Measurements from ENCODE around the gene NKAIN2.

The NKAIN2 gene

DNA sequence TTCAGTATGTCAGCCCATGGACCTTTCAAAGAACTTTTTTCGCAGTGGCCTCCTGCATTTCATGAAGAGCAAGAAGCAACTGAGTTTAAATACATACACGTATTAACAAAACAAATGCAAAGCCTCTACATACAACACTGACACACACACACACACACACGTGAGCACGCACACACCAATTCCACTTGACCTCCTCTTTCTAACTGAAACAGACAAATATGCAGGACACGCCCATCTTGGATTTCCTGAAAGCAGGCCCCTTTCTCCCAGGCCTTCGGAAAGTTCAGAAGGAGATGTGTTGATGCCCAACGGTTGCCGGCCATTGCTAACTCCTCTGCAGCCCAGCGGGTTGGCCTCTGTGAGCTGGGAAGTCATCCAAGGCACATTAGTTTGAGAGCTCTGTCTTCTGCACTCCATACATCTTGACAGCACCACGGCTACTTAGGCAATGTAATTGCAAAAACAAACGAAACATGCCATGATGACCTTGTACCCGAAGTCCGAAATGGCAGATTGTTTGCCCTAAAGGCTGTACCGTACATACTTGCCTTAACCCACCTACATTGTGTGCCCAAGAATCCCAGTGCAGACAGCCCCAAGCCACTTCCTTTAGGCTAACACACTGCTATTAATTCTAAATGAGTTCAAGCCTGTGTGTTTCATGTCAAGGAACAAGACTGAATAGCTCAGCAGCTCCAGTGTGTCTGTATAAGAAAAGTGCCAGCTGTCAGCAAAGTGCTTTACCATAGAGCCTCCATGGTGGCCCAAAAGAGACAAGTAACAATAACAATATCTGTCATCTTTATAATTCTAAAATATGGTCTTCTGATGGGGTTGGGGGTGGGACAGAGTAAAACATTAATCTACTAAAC lies 1019.8 kb downstream of the NKAIN2 start:
- no peaks in the 10 kb centered on the region for H3K4me1 ChIP-seq (ENCODE audit: insufficient read depth, low read length)
- no peak overlapping the region for H2AFZ ChIP-seq (ENCODE audit: low read depth, low read length)
- H3K36me3 ChIP-seq (ENCODE audit: insufficient read depth, low read length) = no peaks in the 10 kb centered on the region
- no peaks in the 10 kb centered on the region for H3K9me3 ChIP-seq (ENCODE audit: low read length)
- H3K27me3 ChIP-seq (ENCODE audit: insufficient read depth, low read length) = no peaks in the 10 kb centered on the region
- no peak overlapping the region for H3K4me3 ChIP-seq (ENCODE audit: low read length)

DNA sequence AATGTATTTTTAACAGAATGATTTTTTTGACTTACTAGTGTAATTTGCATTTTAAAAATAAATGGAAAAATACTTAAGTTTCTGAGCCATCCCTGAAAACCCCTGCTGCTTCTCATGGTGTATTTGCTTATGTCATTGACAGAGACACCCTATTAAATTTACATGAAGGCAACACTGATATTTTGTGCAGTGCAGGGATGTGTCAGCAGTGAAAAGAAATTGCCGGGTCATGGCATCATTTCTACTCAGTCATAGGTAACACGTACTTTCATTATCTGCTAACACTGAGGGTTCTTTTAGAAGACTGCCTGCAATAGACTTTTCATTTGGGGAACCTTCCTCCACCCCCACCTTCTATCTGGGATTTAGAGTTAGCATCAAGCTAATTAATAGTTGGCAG lies 1021.9 kb downstream of the NKAIN2 start:
- no peaks in the 10 kb centered on the region for H3K36me3 ChIP-seq (ENCODE audit: insufficient read depth, low read length)
- H3K4me1 ChIP-seq (ENCODE audit: insufficient read depth, low read length) = no peaks in the 10 kb centered on the region
- no peak overlapping the region for H3K4me3 ChIP-seq (ENCODE audit: low read length)
- no peak overlapping the region for H2AFZ ChIP-seq (ENCODE audit: low read depth, low read length)
- H3K9me3 ChIP-seq (ENCODE audit: low read length) = no peaks in the 10 kb centered on the region
- H3K27me3 ChIP-seq (ENCODE audit: insufficient read depth, low read length) = no peaks in the 10 kb centered on the region

DNA sequence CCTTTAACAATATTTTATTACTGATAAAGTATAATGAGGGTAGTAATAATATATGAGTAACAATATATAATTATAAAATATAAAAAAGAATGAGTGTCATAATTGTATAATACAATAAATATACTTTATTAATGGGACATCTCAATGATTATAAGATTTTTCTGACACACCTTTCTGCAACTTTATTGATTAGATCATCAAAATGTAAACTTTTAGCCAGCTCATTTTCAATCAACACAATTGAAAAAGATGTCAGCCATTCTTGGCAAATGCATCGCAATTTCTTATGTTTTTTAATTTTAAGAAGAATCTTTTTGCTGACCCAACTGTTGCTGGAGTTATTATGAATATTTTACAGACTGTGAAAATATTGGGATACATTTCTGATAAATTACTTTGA lies 1026.2 kb downstream of the NKAIN2 start:
- Histone ChIP-seq H2AFZ (ENCODE audit: low read depth, low read length) (no peak overlapping the region), H3K27me3 (ENCODE audit: insufficient read depth, low read length) (no peaks in the 10 kb centered on the region), H3K4me1 (ENCODE audit: insufficient read depth, low read length) (peaks cover 2% of the 10 kb centered on the region), H3K4me3 (ENCODE audit: low read length) (no peak overlapping the region), H3K9me3 (ENCODE audit: low read length) (no peaks in the 10 kb centered on the region), H3K36me3 (ENCODE audit: insufficient read depth, low read length) (no peaks in the 10 kb centered on the region)

DNA sequence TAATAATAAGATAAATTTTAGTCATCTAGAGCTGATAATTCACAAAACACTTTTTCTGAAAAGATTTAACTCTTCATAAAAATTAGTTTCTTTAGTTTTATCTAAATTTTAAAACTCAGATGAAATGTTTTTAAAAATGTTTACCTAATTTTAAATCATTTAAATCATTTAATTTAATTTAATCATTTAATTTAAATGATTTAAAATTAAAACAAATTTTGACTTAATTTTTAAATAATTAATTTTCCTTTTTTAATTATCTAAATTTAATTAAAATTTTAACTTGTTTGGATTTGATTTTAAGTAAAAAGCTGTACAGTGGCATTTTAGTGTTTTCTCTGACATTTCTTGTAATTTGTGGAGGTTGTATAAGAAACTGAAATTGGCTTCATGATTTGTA lies 1026.8 kb downstream of the NKAIN2 start:
- H3K4me1 ChIP-seq (ENCODE audit: insufficient read depth, low read length) = peaks cover 2% of the 10 kb centered on the region
- no peak overlapping the region for H2AFZ ChIP-seq (ENCODE audit: low read depth, low read length)
- no peaks in the 10 kb centered on the region for H3K36me3 ChIP-seq (ENCODE audit: insufficient read depth, low read length)
- no peaks in the 10 kb centered on the region for H3K27me3 ChIP-seq (ENCODE audit: insufficient read depth, low read length)
- H3K9me3 ChIP-seq (ENCODE audit: low read length) = no peaks in the 10 kb centered on the region
- H3K4me3 ChIP-seq (ENCODE audit: low read length) = no peak overlapping the region

DNA sequence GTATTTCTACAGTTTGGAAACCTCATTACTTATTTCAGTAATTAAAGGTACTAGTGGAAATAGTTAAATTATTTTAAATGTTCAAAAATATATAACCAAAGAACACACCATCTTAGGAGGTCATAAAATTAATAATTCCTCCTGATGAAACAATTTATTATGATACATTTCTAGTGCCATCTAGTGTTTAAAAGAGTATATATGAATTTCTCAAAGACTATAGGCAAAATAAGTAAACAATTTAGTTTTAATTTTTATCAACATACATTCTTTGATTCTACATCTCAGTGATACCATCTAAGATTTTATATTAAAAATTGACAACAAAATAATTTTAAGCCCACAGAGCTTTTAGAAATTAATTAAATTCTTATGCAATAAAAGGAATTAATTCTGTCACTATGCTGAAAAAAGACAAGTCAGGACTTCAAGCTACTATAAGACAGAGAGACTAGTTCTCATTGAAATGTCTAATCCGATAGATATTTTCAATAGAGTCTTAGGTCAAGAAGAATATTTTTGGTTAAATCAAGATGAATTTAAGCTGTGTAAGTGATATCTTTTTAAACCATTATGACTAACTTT lies 1050.8 kb downstream of the NKAIN2 start:
- Histone ChIP-seq H3K36me3 (ENCODE audit: insufficient read depth, low read length) (no peaks in the 10 kb centered on the region), H3K4me1 (ENCODE audit: insufficient read depth, low read length) (no peaks in the 10 kb centered on the region), H3K4me3 (ENCODE audit: low read length) (no peak overlapping the region), H2AFZ (ENCODE audit: low read depth, low read length) (no peak overlapping the region), H3K9me3 (ENCODE audit: low read length) (no peaks in the 10 kb centered on the region), H3K27me3 (ENCODE audit: insufficient read depth, low read length) (no peaks in the 10 kb centered on the region)

DNA sequence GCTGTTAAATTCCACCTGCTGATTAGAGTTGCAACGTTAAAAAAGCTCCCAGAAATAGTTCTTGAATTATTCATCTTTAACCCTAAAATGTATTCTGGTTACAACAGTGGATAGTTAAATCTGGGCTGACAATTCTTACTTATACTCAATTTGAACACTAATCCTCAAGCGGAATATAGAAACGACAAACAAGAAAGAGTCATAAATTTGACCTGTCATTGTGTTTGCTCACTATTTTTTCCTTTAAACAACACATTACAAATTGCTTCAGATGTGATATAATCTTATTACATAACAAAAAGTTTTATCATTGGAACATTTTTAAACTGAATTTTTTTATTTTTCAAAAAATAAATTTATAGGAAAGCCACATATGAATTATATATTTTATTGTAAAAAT lies 1054.1 kb downstream of the NKAIN2 start:
- Histone ChIP-seq H3K9me3 (ENCODE audit: low read length) (no peaks in the 10 kb centered on the region), H3K4me1 (ENCODE audit: insufficient read depth, low read length) (no peaks in the 10 kb centered on the region), H3K27me3 (ENCODE audit: insufficient read depth, low read length) (no peaks in the 10 kb centered on the region), H3K36me3 (ENCODE audit: insufficient read depth, low read length) (no peaks in the 10 kb centered on the region), H2AFZ (ENCODE audit: low read depth, low read length) (no peak overlapping the region), H3K4me3 (ENCODE audit: low read length) (no peak overlapping the region)

DNA sequence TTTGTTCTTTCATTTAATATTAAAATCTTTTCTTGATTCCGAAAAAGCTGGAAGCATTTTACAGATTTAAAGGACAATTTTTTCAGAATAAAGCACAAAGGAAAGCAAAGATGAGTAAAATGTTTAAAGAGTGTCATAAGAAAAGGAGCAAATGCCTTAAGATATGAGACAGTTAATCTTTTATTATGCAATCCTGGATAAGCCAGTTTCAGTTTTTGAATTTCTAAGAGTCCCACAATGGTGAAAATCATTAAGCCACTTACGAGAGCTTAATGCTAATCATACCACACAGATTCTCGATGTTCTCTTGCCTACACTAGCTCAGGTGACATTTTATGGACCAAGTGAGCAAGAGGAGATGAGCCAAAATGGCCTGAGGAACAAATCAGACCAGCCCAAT lies 1054.9 kb downstream of the NKAIN2 start:
- no peaks in the 10 kb centered on the region for H3K9me3 ChIP-seq (ENCODE audit: low read length)
- no peaks in the 10 kb centered on the region for H3K36me3 ChIP-seq (ENCODE audit: insufficient read depth, low read length)
- no peak overlapping the region for H2AFZ ChIP-seq (ENCODE audit: low read depth, low read length)
- no peaks in the 10 kb centered on the region for H3K4me1 ChIP-seq (ENCODE audit: insufficient read depth, low read length)
- H3K27me3 ChIP-seq (ENCODE audit: insufficient read depth, low read length) = no peaks in the 10 kb centered on the region
- H3K4me3 ChIP-seq (ENCODE audit: low read length) = no peak overlapping the region

DNA sequence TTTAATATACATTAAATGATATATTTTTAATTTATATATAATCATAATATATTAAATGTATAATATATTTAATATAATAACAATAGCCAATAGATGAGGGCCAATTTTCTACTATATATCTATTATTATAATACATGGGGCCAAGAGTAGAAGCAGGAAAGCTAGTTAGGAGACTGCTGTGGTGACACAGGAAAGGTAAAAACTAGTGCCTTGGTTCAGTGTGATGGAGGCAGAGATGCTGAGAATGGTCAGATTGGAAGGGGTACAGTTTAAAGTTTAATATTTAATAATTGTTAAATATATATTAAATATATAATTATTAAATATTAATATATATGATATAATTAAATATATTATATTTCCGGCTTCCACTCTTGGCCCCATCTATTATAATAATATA lies 1055.7 kb downstream of the NKAIN2 start:
- H3K36me3 ChIP-seq (ENCODE audit: insufficient read depth, low read length) = no peaks in the 10 kb centered on the region
- H3K4me3 ChIP-seq (ENCODE audit: low read length) = no peak overlapping the region
- H2AFZ ChIP-seq (ENCODE audit: low read depth, low read length) = no peak overlapping the region
- H3K9me3 ChIP-seq (ENCODE audit: low read length) = no peaks in the 10 kb centered on the region
- no peaks in the 10 kb centered on the region for H3K27me3 ChIP-seq (ENCODE audit: insufficient read depth, low read length)
- H3K4me1 ChIP-seq (ENCODE audit: insufficient read depth, low read length) = no peaks in the 10 kb centered on the region

DNA sequence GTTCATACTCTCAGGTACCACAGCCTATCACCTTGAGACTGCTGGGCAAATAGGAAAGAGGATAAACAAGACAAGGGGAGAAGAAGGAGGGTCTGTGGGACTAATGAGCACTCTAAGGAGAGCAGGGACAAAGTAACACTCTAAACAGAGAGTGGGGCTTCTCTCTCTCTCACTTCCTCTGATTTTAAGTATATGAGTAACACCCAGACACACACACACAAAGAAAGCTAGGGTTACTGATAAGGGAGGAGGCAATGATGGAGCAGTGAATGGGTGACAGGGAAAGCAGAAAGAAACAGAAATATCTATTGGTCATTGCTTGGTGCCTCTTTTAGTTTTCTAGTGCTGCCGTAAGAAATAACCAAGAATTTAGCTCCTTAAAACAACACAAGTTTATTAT lies 1062.4 kb downstream of the NKAIN2 start:
- no peaks in the 10 kb centered on the region for H3K9me3 ChIP-seq (ENCODE audit: low read length)
- no peaks in the 10 kb centered on the region for H3K36me3 ChIP-seq (ENCODE audit: insufficient read depth, low read length)
- no peaks in the 10 kb centered on the region for H3K4me1 ChIP-seq (ENCODE audit: insufficient read depth, low read length)
- no peak overlapping the region for H2AFZ ChIP-seq (ENCODE audit: low read depth, low read length)
- no peak overlapping the region for H3K4me3 ChIP-seq (ENCODE audit: low read length)
- H3K27me3 ChIP-seq (ENCODE audit: insufficient read depth, low read length) = no peaks in the 10 kb centered on the region

DNA sequence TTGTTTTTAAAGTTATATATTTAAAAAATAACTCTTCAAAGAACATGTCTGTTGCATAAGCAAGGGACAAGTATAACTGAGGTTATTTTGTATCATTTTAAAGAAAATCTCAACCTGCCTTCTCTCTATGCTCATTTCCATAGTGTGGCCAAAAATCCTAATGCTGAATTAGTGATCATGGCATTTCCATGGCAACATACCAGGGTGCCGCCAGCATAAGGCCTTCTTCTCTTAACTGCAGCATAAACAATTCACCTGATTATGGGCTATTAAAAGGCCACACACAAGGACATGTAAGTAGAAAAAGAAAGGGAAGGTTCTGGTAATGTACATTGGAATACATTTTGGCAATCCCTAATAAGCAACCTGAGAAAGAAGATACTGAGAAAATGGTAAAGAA lies 1063.5 kb downstream of the NKAIN2 start:
- no peaks in the 10 kb centered on the region for H3K4me1 ChIP-seq (ENCODE audit: insufficient read depth, low read length)
- no peaks in the 10 kb centered on the region for H3K9me3 ChIP-seq (ENCODE audit: low read length)
- H3K36me3 ChIP-seq (ENCODE audit: insufficient read depth, low read length) = no peaks in the 10 kb centered on the region
- no peak overlapping the region for H2AFZ ChIP-seq (ENCODE audit: low read depth, low read length)
- H3K4me3 ChIP-seq (ENCODE audit: low read length) = no peak overlapping the region
- H3K27me3 ChIP-seq (ENCODE audit: insufficient read depth, low read length) = no peaks in the 10 kb centered on the region

DNA sequence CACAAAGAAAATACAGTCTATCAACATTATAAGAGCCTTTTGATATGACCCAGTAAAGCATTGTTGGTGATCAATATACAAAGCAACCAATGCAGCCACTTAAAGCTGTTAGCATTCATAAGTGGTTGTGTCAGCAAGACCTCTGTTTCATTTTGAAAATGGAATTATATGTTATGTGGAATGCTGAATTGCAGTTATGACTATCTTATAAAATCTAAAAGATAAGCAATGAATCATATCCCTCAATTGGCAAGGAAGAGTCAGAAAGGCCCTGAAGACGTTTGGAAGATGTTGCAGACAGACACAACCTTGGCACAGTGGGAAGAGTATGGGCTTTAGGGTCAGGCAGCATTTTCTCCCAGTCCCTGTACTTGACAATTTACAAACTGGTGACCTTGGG lies 1064.8 kb downstream of the NKAIN2 start:
- Histone ChIP-seq H3K36me3 (ENCODE audit: insufficient read depth, low read length) (no peaks in the 10 kb centered on the region), H2AFZ (ENCODE audit: low read depth, low read length) (no peak overlapping the region), H3K9me3 (ENCODE audit: low read length) (no peaks in the 10 kb centered on the region), H3K27me3 (ENCODE audit: insufficient read depth, low read length) (no peaks in the 10 kb centered on the region), H3K4me1 (ENCODE audit: insufficient read depth, low read length) (no peaks in the 10 kb centered on the region), H3K4me3 (ENCODE audit: low read length) (no peak overlapping the region)

DNA sequence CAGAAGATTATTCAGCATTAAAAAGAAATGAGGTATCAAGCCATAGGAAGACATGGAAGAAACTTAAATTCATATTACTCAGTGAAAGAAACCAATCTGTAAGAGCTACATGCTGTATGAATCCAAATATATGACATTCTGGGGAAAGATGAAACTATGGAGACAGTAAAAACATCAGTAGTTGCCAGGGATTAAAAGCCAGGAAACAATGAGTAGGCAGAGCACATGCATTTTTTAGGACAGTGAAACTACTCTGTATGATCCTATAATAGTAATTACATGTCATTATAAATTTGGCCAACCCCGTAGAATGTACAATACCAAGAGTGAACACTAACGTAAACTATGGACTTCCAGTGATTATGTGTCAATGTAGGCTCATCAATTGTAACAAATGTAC lies 1065.8 kb downstream of the NKAIN2 start:
- Histone ChIP-seq H3K36me3 (ENCODE audit: insufficient read depth, low read length) (no peaks in the 10 kb centered on the region), H3K4me1 (ENCODE audit: insufficient read depth, low read length) (no peaks in the 10 kb centered on the region), H2AFZ (ENCODE audit: low read depth, low read length) (no peak overlapping the region), H3K27me3 (ENCODE audit: insufficient read depth, low read length) (no peaks in the 10 kb centered on the region), H3K4me3 (ENCODE audit: low read length) (no peak overlapping the region), H3K9me3 (ENCODE audit: low read length) (no peaks in the 10 kb centered on the region)

DNA sequence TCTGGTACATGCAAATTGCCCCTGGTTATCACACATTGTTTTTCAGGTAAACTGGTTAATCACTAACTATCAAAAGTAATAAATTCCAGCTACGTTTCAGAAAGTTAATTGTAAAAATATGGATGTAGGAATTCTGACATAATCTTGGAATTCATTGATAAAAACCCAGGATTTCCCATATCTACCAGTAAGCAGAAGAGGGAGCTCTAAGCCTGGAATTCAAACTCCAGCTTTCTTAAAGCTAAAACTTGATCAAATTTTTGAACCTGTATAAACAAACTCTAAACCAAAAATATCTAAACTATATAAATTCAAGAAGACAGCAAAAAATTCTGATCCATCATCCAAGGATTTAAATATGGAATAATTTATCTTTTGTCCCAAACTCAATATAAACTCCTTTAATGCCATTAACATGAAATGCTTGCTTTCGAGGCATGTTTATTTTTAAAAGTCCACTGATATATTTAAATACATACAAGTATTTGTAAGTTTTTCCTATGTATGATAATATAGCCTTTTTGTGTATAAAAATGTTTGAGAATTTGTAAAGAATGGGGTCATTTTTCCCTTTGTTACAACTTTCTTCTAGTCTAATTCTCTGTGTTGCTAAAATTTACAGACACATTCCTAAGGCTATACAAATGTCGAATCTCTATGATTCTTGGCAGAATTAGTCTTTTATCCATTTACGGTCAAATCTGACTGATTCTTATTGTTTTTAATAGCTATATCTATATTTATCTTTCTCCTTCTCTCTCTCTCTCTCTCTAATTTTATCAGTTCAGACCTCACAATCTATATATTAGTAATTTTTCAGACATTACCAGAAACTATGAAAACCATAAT lies 1067.2 kb downstream of the NKAIN2 start:
- Histone ChIP-seq H3K4me1 (ENCODE audit: insufficient read depth, low read length) (no peaks in the 10 kb centered on the region), H2AFZ (ENCODE audit: low read depth, low read length) (no peak overlapping the region), H3K4me3 (ENCODE audit: low read length) (no peak overlapping the region), H3K9me3 (ENCODE audit: low read length) (no peaks in the 10 kb centered on the region), H3K27me3 (ENCODE audit: insufficient read depth, low read length) (no peaks in the 10 kb centered on the region), H3K36me3 (ENCODE audit: insufficient read depth, low read length) (no peaks in the 10 kb centered on the region)
